Mesenteric fat pad (tissue), 1 donor: ENCODE data around the gene FASLG. TPM values are rescaled to one million over a fixed set of nuclear protein-coding genes. Genes with fewer than 3 reads are reported as not detected.

ENCODE experiments used
- DNase-seq: peaks from one replicate; pipeline ENCODE4 v3.0.0-alpha.2; 2020; ENCODE audit warnings: low spot score
- total RNA-seq: library from RNA; stranded (reverse); fragmentation: NEBNext Ultra II Directional; extraction: Animal tissue kit (Norgen Biotek cat#: 25700); gene quantifications from one replicate; pipeline ENCODE4 v1.2.1, GENCODE V29; 2021
- donor health status: DM: yes; HTN: yes; CAD: no.

FASLG gene
- total RNA-seq, 1 donor from 2014 or later: not detected

DNA sequence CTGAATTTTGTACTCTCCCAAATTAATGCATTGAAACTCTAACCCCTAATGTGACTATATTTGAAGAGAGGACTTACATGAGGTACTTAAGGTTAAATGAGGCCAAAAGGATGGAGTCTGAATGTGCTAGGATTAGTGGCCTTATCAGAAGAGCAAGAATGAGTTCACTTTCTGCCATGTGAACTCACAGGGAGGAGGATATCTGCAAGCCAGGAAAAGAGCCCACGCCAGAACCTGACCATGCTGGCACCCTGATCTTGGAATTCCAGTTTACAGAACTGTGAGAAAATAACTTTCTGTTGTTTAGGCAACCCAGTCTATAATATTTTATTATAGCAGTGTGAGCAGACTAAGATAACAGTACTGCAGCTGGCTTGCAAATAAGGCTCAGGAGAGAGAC lies 12.2 kb upstream of the FASLG start:
- DNase-seq: no peak

- DNase-seq: no peak
Measured at GRCh38 chr1:172647110-172647564, 11.8 kb upstream of the FASLG start.

- DNase-seq: no peak
Measured at GRCh38 chr1:172647987-172648386, 10.9 kb upstream of the FASLG start.

DNA sequence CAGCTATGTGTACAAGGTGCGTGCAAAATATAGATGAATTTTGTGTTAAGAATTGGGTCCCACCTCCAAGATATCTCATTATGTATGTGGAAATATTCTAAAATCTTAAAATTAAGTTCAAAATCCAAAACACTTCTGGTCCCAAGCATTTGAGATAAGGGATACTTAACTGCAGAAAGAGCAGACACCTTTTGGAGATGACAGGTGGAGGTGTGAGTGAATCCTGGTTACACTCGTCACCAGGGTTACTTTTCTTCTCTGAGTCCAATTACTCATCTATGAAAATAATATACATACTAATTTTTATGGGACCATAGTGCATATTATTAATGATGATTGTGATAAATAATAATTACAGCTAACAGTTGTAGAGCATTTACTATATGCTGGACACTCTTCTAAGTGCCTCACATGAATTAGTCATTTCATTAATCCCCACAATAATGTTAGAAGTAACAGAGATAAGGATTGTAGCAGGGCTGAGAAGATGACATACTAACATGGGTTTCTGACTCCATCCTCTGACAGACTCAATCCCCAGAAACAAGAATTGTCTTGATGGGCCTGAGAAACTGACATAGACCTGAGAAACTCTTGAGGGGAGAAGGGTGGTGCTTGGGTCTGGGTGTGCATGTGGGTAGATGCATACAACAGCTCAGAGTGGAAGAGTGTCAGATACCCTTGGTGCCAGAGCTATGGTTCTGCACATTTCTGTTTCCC lies 8.3 kb upstream of the FASLG start:
- no peak for DNase-seq

GRCh38 chr1:172653015-172653709 lies 5.7 kb upstream of the FASLG start:
- no peak for DNase-seq

GRCh38 chr1:172654535-172654934 lies 4.4 kb upstream of the FASLG start:
- DNase-seq: no peak

- no peak for DNase-seq
Measured at GRCh38 chr1:172656576-172656975, 2.3 kb upstream of the FASLG start.

- DNase-seq: no peak
Measured at GRCh38 chr1:172657586-172657985, 1.3 kb upstream of the FASLG start.

DNA sequence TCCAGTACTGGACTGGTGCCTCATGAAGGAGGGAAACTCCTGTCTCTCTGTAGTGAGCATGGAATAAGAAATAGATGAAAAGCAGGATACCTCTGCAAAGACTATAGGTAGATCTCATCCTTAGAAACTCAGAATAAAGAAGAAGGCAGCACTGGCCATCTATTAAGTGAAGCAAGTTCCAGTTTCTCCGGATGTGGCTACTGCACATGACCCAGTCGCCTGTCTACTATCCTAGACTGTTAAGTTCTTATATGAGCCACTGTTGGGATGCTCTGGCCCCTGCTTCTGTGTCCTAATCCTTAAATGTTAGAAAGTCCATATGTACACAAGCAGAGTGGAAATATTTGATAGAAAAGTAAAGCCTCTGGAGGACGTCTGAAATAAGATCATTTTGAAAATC lies 2.2 kb downstream of the FASLG start:
- DNase-seq: no peak

- DNase-seq: no peak
Measured at GRCh38 chr1:172662464-172663109, 3.7 kb downstream of the FASLG start.

GRCh38 chr1:172663732-172664131 lies 4.8 kb downstream of the FASLG start:
- DNase-seq: no peak

GRCh38 chr1:172668097-172668496 lies 9.2 kb downstream of the FASLG start:
- no peak for DNase-seq

- no peak for DNase-seq
Measured at GRCh38 chr1:172669011-172669410, 10.1 kb downstream of the FASLG start.

- DNase-seq: no peak
Measured at GRCh38 chr1:172670316-172670715, 11.4 kb downstream of the FASLG start.

DNA sequence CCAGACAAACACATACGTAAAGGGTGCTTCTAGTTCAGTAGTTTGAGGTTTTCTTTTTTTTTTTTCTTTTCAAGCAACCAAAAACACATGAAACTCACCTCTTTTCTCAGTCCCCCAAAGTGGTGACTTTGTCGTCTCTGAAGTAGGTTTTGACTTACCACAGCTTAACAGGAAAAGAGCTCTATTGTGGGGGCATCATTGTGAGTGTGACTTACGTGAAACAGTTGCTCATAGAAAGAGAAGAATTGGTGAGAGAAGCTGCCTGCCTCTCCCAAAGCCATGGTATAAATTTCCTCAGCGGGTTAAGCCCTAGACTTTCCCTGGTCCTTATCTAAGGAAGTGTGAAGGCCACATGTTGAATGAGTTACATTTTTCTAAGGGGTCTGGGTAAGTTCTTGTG lies 11.9 kb downstream of the FASLG start:
- no peak for DNase-seq

DNA sequence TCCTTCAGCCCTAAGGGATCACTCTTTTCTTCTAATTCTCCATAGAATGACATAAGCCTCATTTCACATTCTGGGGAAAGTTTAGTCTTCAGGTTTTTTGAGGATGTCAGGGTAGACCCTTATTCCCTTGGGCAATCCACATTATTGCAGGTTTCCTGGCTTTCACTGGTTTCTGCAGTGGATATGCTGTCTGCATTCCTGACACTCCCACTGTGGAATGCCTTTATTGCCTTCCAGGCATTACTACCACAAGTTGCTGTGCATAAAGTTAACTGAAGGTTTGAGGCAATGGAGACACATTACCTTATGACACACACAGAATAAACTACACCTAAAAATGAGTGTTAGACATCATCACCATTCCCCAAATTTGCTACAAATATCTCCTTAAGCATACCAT lies 12.7 kb downstream of the FASLG start:
- DNase-seq: no peak

DNA sequence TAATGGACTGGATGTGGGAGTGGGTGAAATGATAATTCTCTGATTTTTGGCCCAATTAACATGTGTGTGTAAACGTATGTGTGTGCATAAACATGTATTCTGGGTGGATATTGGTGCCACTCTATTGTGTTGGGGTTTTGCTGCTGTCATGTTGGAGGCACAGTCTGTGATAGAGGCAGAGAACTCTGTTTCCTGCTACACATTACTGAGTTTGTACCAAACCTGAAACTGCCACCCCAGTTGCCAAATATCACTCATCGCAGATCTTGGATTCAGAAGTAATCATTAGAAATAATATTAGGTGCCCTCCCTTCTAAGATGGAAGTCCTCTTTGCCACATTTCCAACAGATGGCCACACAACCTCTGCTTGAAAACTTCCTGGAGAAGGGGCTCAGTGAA lies 13.8 kb downstream of the FASLG start:
- no peak for DNase-seq

DNA sequence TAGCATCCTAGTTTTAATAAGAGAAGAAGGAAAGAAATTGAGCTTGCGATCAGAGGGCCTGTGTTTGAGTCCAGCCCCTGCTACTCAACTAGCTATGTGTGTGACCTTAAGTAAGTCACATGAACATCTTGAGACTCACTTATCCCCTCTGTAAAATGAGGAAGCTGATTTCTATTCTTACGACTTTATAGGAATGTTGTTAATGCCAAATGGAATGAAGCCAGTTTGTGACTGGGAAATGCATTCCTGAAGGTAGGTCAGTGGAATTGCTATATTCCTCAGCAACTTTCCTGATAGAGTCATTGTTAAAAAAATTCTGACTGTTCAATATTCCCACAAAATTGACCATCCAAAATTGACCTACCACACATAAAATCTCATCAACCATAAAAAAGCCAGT lies 14.9 kb downstream of the FASLG start:
- DNase-seq: no peak

DNA sequence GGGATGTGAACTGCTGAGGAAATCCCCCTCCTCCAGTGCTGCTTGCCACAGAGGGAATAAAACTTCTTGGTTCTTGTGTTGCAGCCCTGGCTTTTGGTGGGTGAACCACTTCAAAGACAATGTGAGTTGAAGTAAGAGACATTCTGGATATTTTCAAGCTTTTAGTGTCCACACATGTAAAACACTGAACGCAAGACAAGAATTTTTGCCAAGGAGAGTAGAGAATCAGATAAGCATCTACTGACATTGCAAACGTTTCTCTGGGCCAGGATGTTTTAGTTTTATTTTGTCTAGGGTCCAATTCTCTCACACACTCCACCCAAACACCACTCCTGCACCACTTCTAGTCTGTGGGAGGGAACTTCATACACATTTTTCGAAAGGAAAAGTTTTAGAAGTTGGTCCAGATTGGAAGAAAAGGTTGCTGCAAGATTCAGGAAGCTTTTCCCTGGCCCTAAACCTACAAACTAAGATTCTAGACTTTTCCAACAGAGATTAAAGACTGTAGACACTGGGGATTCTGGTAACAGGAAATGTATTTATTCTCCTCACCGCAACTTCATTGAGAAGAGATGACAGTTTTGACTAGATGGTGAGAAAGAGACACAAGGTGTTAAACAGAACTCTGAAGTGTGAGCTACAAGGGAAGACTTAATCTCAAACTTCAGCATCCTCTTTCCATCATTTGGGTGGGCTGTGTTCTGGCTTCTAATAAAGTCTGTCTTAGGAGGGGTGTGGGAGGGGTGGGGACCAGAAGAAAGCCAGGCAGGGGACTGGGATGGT lies 16.1 kb downstream of the FASLG start:
- DNase-seq: no peak

GRCh38 chr1:172679000-172679772 lies 20.3 kb downstream of the FASLG start:
- DNase-seq: no peak

DNA sequence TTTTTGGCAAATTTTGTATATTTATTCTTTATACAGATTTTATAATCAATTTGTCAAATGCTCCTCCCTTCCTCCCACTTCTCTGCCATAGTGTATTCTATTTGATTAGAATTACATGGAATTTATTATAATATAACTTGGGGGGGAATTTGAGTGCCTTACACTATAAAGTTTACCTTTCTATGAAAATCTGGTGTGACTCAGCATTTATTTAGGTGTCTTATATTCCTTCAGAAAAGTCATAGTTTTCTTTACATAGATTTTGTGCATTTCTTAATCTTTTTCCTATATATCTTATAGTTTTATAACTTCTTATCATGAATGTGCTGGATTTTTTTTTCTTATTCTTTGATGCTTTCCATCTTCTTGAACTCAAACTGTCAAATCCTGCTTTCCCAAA lies 21.3 kb downstream of the FASLG start:
- no peak for DNase-seq
